SU-DHL-6 (cell line): Measurements from ENCODE around the gene TSSC4.

Experiments used
- H2AFZ ChIP-seq: fragments of 200-600 bp; sonication (generic); 2 replicates; pipeline ENCODE4 v1.6.1; 2014; ENCODE audit warnings: low read depth, mild to moderate bottlenecking, moderate library complexity, mixed read lengths, antibody characterized with exemption, low read length; ENCODE audit not compliant: severe bottlenecking
- H3F3A ChIP-seq: fragments of 200-600 bp; shearing (Covaris generic); 2 replicates; pipeline ENCODE4 v1.6.0; 2016; ENCODE audit warnings: antibody characterized with exemption, mild to moderate bottlenecking; ENCODE audit not compliant: insufficient read depth
- H3K27ac ChIP-seq: fragments of 200-600 bp; sonication (generic); 2 replicates; pipeline ENCODE4 v1.5.1; 2016; ENCODE audit warnings: low read depth, mild to moderate bottlenecking, low read length, moderate library complexity, mixed read lengths
- H3K27me3 ChIP-seq: fragments of 200-600 bp; sonication (generic), shearing (Covaris generic); 2 replicates; pipeline ENCODE4 v1.6.0; 2014; ENCODE audit warnings: mild to moderate bottlenecking, low read length
- H3K36me3 ChIP-seq: fragments of 200-600 bp; sonication (generic); 2 replicates; pipeline ENCODE4 v1.6.1; 2014; ENCODE audit warnings: mild to moderate bottlenecking, low read length, mixed read lengths
- H3K4me2 ChIP-seq: fragments of 300-600, 200-600 bp; shearing (Covaris generic), sonication (generic); 2 replicates; pipeline ENCODE4 v1.6.0; 2014; ENCODE audit warnings: low read length, low read depth, mild to moderate bottlenecking; ENCODE audit not compliant: poor library complexity, severe bottlenecking
- H3K4me3 ChIP-seq: fragments of 200-600 bp; sonication (generic); 2 replicates; pipeline ENCODE4 v1.5.1; 2014; ENCODE audit warnings: antibody characterized with exemption, low read length, mild to moderate bottlenecking, mixed read lengths; ENCODE audit not compliant: insufficient read depth, poor library complexity, severe bottlenecking
- H3K79me2 ChIP-seq: fragments of 200-600 bp; sonication (generic); 2 replicates; pipeline ENCODE4 v1.6.1; 2014; ENCODE audit warnings: mild to moderate bottlenecking, low read length, moderate library complexity; ENCODE audit not compliant: insufficient read depth
- H3K9ac ChIP-seq: fragments of 200-600 bp; sonication (generic); 2 replicates; pipeline ENCODE4 v1.7.0; 2014; ENCODE audit warnings: mild to moderate bottlenecking, low read length
- H3K9me2 ChIP-seq: fragments of 200-600 bp; sonication (generic); replicated peaks from 2 replicates; pipeline ENCODE4 v1.6.1; 2014; ENCODE audit warnings: low read length; ENCODE audit not compliant: insufficient read depth
- H3K9me3 ChIP-seq: fragments of 200-600 bp; sonication (generic); 2 replicates; pipeline ENCODE4 v1.6.1; 2014; ENCODE audit warnings: low read length, mixed read lengths; ENCODE audit not compliant: insufficient read depth
- H4K20me1 ChIP-seq: fragments of 200-600 bp; sonication (generic); 2 replicates; pipeline ENCODE4 v1.6.1; 2014; ENCODE audit warnings: low read depth, mild to moderate bottlenecking, antibody characterized with exemption, low read length, moderate library complexity, mixed read lengths
- EZH2phosphoT487 ChIP-seq: fragments of 200-600 bp; sonication (generic), shearing (Covaris generic); conservative IDR thresholded peaks from 2 replicates; pipeline ENCODE4 v1.6.1; 2018; ENCODE audit warnings: mild to moderate bottlenecking, antibody characterized with exemption, low read length, moderate library complexity, mixed read lengths
- TF ChIP-seq, protein P1 (sequence below): fragments of 200-600 bp; sonication (generic); IDR thresholded peaks from one replicate; pipeline ENCODE4 v1.5.1; 2017; ENCODE audit warnings: antibody characterized with exemption, mild to moderate bottlenecking, low read length, moderate library complexity; ENCODE audit not compliant: insufficient read depth, poor library complexity, severe bottlenecking

The TSSC4 gene

DNA sequence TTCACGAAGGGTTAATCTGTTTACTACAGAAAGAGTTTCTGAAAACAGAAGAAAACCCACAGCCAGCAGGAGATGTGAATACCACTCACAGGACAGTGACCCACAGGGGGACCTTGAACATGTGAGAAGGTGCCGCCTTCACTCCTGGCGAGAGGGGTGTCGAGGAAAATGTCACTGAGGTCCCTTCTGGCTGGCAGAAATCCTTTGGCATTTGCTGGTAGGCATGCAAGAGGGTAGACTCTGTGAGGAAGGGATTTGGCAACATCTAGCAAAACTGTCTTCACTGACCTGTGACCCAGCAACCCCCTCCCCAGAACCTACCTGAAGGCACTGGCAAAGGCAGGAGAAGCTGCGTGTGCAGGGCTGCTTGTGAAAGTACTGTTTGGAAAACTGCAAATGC, 52.9 kb downstream of the TSSC4 start:
- Histone ChIP-seq H3K79me2 (no peaks in the 10 kb centered on the region), H3K27me3 (no peaks in the 10 kb centered on the region), H2AFZ (no peak overlapping the region), H3F3A (no peaks in the 10 kb centered on the region), H3K9me2 (no peaks in the 10 kb centered on the region), H4K20me1 (no peaks in the 10 kb centered on the region), H3K36me3 (no peaks in the 10 kb centered on the region), H3K9ac (no peak overlapping the region), H3K9me3 (no peaks in the 10 kb centered on the region), H3K4me2 (no peak overlapping the region), H3K27ac (no peak overlapping the region), H3K4me3 (no peak overlapping the region)
- TF ChIP-seq, protein P1, sequence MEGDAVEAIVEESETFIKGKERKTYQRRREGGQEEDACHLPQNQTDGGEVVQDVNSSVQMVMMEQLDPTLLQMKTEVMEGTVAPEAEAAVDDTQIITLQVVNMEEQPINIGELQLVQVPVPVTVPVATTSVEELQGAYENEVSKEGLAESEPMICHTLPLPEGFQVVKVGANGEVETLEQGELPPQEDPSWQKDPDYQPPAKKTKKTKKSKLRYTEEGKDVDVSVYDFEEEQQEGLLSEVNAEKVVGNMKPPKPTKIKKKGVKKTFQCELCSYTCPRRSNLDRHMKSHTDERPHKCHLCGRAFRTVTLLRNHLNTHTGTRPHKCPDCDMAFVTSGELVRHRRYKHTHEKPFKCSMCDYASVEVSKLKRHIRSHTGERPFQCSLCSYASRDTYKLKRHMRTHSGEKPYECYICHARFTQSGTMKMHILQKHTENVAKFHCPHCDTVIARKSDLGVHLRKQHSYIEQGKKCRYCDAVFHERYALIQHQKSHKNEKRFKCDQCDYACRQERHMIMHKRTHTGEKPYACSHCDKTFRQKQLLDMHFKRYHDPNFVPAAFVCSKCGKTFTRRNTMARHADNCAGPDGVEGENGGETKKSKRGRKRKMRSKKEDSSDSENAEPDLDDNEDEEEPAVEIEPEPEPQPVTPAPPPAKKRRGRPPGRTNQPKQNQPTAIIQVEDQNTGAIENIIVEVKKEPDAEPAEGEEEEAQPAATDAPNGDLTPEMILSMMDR, result no peak
- TF ChIP-seq EZH2phosphoT487, result no peak
